ENCODE results near the gene DOHH.

DOHH gene

DNA sequence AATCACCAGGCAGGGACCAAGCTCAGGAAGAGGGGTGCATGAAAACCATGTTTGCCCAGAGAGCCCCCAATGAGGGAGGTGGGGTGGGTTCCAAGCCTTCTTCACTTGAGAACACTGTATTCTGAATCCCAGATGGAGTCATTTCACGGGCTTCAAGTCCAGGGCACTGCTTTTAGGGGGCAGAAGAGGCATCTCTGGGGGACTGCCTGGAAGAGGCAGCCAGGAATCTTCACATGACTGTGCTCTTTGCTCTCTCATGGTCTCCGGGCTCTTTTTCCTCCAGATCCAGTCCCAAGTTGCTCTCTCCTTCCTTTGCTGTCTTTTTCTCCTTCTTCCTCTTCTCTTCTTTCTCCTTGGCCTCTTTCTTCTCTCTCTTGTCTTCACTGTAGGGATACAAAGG, 25.9 kb downstream of the DOHH start:
- no peak for DNase-seq

- no peak for DNase-seq
Measured at GRCh38 chr19:3474010-3474409, 26.5 kb downstream of the DOHH start.

DNA sequence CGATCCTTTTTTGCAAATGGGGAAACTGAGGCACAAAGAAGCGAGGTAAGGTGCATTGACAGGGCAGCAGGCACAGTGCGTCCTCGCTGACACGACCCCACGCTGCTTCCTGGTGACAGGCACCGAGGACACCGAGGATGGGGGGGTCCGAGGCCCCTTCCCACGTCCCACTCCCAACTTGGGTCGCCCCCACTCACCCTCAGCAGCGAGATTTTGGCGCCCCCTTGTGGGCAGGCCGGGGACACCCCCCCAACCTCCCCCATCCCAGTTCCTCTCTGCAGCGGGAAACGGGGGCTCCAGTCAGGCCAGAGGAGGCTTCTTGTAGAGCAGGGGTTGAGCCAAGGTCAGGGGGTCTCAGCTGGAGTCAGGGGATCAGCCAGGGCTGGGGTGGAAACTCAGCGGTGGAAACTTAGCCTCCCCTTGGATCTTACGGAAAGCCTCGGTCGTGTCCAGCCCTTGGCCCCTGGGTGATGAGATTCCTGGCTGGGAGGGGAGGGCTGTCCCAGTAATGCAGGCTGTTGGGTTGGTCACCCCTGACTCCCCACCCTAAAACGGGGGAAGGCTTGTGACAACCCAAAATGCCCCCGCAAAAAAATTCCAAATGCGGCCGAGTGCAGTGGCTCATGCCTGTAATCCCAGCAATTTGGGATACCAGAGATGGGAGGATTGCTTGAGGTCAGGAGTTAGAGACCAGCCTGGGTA, 28.4 kb downstream of the DOHH start:
- no peak for DNase-seq

DNA sequence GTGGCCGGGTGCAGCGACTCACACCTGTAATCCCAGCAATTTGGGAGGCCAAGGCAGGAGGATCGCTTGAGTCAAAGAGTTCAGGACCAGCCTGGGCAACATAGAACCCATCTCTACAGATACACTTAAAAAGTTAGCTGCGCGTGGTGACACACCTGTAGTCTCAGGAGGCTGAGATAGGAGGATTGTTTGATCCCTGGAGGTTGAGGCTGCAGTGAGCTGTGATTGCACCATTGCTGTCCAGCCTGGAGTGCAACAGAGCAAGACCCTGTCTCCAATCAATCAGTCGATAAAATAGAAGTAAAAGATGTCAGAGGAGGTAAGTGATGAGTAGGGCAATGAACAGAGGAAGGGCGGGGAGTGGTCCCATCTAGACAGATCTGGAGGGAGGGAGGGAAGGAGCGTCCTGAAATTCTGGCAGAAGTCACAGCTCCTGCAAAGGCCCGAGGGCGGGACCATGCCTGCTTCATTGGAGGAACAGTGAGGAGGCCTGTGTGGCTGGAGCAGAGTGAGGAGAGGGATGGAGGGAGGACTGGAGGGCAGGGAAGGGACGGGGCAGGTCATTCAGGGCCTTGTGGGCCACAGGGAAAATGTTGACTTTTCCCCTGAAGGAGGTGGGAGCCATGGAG, 29.9 kb downstream of the DOHH start:
- DNase-seq: no peak

- no peak for DNase-seq
Measured at GRCh38 chr19:3469638-3470499, 30.6 kb downstream of the DOHH start.

GRCh38 chr19:3468211-3468610, 32.3 kb downstream of the DOHH start:
- DNase-seq: no peak

DNA sequence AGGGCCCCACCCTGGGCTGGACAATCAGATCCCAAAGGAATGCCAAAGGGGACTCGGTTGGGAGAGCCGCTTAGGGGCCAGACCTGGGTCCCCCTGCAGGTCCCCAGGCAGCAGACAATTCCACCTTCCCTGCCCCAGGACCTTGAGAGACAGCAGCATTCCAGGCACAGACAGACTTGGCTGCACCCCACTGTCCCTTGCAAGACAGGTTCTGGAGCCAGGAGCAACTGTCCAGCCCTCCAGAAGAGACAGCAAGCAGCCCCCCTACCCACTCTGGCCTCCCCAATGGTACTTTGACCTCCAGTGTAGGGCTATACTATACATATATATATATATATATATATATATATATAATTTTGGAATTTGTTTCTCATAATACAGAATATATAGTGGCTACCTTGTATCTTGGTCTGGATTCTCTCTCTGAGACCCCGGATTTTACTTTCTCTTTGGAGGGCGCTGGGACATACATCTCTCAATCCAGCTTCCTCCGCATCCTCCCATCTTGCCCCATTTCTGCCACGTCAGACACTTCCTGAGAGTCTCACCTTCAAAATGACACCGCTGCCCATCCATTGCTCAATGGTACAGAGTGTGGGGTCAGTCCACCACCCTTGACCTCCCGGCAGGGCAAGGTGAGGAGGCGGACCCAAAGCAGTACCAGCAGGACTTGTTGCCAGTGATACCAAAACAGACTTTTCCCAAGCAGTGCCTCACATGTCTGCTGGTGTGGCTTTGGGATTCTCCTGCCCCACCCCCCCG, 32.9 kb downstream of the DOHH start:
- DNase-seq: no peak

GRCh38 chr19:3466635-3467034, 33.8 kb downstream of the DOHH start:
- no peak for DNase-seq

DNA sequence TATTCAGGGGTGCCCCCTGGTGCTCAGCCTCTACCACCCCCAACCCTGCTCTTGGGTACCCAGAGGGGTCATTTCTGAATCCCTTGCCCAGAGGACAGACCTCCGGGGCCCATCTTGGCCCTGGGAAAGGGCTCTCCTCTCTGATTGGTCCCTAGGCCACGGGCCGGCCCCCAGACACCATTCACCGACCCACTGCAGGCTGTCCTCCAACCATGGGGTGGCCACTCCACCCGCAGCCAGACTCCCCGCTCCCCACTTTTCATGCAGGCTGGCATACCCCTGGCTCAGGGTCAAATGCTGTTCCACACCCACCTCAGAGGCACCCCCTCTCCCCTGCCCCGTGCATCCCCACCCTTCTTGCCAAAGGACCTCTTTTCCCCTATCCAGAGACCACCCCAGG, 34.9 kb downstream of the DOHH start:
- DNase-seq: no peak

GRCh38 chr19:3464587-3465235, 35.8 kb downstream of the DOHH start:
- no peak for DNase-seq

- no peak for DNase-seq
Measured at GRCh38 chr19:3463714-3464586, 36.5 kb downstream of the DOHH start.

DNA sequence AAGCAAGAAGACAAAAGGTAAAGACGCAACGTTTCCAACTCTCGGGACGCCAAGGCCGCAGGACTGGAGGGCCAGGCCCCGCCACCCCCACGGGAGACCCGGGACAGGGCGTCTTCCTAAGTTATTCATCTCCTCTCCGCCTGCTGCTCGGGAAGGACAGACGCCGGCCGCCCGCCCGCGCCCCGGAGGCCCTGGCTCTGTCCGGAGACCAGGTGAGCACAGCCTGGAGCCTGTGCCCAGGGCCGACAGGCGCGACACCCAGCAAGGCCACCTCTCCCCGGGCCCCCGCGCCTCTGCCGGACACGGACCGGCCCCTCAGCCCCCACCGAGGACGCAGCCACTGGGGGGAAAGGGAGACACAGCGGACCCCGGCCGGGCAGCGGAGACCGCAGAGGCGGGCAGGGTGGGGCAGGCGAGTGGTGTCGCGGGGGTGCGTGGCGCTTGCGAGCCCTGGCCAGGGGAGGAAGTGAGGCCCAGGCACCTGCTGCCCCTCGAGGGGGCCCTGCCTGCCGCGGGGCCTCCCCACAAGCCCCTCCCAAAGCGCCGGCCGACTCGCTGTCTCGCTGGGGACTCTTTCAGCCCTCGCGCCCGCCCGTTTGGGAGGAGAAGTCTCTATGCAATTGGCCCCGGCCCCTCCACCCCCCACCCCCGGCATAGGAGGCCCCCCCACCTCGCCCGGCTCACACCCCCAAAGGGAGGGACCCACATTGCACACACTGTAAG, 37.3 kb downstream of the DOHH start:
- DNase-seq: no peak

GRCh38 chr19:3459965-3460582, 40.4 kb downstream of the DOHH start:
- DNase-seq: no peak

DNA sequence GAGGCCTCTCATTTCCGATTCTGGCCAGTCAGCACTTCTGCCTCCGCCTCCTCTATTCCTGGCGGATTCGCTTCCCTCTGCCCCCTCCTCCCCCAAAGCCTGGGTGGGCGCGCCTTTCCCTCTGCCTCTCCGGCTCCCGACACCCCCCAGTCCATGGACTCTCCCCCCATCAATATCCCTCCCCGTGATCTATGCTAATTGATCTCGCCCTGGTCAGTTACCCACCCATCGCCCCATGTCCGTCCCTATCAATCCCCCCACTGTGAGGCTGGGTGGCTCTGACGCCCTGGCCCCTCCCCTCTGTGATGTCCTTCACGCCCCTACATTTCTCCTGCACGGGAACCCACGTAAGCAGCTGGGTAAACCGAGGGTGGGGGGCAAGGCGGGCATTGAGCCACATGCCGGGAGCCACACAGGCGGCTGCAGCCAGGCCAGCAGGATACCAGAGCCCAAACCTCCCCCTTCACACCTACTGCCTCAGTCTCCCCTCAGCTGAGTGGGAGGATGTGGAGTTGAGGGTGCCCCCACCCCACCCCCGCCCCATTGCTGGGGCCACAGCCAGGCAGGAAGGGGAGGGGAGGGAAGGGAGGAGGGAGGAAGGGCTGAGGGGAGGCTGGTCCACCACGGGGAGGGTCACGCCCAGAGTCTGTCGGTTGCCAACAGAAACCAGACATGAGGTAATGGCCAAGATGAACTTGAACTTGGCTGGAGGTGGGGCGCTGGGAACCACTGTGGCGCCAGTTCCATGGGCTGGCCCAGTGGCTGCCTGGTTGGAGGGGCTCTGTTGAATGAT, 41.2 kb downstream of the DOHH start:
- no peak for DNase-seq

DNA sequence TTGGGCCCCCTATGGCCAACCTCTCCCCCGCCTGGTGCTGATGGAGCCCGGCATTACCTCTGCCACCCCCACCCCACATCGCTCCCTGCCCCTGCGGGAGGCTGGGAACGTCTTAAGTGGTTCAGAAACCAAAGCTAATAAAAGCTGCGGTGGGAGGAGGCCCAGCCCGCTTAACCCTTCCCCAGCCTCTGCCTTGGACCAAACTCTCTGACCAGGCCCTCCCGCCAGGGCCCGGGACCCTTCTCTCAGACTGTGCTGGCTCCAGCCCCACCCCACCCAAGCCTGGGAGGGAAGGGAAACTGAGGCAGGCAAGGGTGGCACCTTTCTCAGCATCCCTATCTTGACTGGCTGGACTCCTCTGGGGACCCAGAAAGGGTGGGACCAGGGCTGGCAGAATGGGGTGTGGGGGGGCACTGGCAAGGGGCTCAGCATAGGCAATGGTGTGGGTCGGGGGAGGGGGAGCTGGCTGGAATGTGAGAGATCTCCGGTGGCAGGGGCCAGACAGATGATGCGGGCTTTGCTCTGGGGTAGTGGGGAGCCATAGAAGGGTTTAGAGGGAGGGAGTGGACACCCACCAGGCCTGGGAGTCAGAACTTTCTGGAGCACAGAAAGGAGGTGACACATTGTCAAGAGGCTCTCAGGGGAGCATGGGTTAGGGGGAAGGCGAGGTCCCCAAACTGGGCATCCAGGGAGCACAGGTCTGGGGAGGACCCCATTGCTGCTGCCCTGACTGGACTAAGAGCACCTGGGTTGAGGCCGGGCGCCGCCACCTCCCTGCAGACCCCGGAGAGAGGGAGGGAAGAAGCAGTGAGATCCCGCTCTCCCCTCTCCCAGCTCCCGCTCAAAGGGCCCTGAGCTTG, 42.0 kb downstream of the DOHH start:
- DNase-seq: no peak

- DNase-seq: no peak
Measured at GRCh38 chr19:3457528-3458228, 42.8 kb downstream of the DOHH start.

- DNase-seq: no peak
Measured at GRCh38 chr19:3456925-3457527, 43.4 kb downstream of the DOHH start.
